Mesothelial cell of epicardium (in vitro differentiated cells): ENCODE data around the gene LTF. TPM values are rescaled to one million over a fixed set of nuclear protein-coding genes. Genes with fewer than 3 reads are reported as not detected.

Experiments
- DNase-seq, 2 experiments: peaks; one replicate each; pipeline ENCODE4 v3.0.0; 2021; ENCODE audit warnings: low spot score in 2 of 2; ENCODE audit not compliant: unreplicated experiment in 2 of 2
- H3K27ac Mint-ChIP-seq: 2 replicates; pipeline ENCODE4 v1.8.0; 2021; ENCODE audit warnings: mixed read lengths
- H3K27me3 Mint-ChIP-seq: 2 replicates; pipeline ENCODE4 v1.8.0; 2021; ENCODE audit warnings: low read depth, mixed read lengths
- H3K36me3 Mint-ChIP-seq: 2 replicates; pipeline ENCODE4 v1.8.0; 2021; ENCODE audit warnings: mixed read lengths
- H3K4me1 Mint-ChIP-seq: 2 replicates; pipeline ENCODE4 v1.8.0; 2021; ENCODE audit warnings: mixed read lengths
- H3K4me3 Mint-ChIP-seq: 2 replicates; pipeline ENCODE4 v1.8.0; 2021; ENCODE audit warnings: mild to moderate bottlenecking, moderate library complexity, mixed read lengths
- H3K9me3 Mint-ChIP-seq: 2 replicates; pipeline ENCODE4 v1.8.0; 2021; ENCODE audit warnings: mixed read lengths
- total RNA-seq: library from RNA; stranded (reverse); gene quantifications from 3 replicates; pipeline ENCODE4 v1.2.1, GENCODE V29; 2021
- TF ChIP-seq, protein P1 (sequence below): fragments of 200-600 bp; sonication (generic); IDR thresholded peaks from one replicate; pipeline ENCODE4 v1.5.0; 2021; ENCODE audit warnings: antibody characterized with exemption; ENCODE audit not compliant: unreplicated experiment

Gene LTF
- total RNA-seq, 1 donor from 2014 or later: not detected

DNA sequence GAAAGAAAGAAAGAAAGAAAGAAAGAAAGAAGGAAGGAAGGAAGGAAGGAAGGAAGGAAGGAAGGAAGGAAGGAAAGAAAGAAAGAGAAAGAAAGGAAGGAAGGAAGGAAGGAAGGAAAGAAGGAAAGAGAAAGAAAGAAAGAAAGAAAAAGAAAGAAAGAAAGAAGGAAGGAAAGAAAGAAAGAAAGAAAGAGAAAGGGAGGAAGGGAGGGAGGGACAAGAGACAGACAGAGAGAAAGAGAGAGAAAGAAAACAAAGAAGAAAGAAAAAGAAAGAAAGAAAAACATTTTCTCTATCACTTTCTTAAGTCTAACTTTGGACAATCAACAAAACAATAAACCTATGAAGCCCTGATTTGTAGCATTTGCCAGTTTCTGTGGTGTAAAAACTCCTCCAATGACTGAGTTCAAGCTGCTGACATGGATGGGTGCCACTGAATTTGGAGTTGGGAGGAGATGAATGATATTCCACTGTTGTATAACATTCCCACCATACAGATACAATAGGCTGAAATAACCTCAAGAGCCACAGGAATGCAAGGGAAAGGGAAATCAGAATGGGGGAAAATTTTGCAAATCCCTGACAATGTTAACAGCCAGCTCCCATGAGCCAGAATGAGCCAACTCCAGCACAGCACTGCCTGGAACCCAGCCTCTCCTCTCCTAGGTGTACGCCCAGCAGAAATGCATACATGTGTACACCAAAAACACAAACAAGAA lies 18.1 kb upstream of the LTF start:
- H3K27ac Mint-ChIP-seq: no peak overlapping the region
- no peaks in the 10 kb centered on the region for H3K9me3 Mint-ChIP-seq
- no peak for DNase-seq
- TF ChIP-seq, protein P1, sequence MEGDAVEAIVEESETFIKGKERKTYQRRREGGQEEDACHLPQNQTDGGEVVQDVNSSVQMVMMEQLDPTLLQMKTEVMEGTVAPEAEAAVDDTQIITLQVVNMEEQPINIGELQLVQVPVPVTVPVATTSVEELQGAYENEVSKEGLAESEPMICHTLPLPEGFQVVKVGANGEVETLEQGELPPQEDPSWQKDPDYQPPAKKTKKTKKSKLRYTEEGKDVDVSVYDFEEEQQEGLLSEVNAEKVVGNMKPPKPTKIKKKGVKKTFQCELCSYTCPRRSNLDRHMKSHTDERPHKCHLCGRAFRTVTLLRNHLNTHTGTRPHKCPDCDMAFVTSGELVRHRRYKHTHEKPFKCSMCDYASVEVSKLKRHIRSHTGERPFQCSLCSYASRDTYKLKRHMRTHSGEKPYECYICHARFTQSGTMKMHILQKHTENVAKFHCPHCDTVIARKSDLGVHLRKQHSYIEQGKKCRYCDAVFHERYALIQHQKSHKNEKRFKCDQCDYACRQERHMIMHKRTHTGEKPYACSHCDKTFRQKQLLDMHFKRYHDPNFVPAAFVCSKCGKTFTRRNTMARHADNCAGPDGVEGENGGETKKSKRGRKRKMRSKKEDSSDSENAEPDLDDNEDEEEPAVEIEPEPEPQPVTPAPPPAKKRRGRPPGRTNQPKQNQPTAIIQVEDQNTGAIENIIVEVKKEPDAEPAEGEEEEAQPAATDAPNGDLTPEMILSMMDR: no peak
- no peaks in the 10 kb centered on the region for H3K36me3 Mint-ChIP-seq
- H3K27me3 Mint-ChIP-seq: peaks cover 42% of the 10 kb centered on the region
- no peaks in the 10 kb centered on the region for H3K4me1 Mint-ChIP-seq
- no peak overlapping the region for H3K4me3 Mint-ChIP-seq

GRCh38 chr3:46481636-46482035 lies 16.9 kb upstream of the LTF start:
- no peak overlapping the region for H3K27ac Mint-ChIP-seq
- TF ChIP-seq, protein P1: no peak

DNA sequence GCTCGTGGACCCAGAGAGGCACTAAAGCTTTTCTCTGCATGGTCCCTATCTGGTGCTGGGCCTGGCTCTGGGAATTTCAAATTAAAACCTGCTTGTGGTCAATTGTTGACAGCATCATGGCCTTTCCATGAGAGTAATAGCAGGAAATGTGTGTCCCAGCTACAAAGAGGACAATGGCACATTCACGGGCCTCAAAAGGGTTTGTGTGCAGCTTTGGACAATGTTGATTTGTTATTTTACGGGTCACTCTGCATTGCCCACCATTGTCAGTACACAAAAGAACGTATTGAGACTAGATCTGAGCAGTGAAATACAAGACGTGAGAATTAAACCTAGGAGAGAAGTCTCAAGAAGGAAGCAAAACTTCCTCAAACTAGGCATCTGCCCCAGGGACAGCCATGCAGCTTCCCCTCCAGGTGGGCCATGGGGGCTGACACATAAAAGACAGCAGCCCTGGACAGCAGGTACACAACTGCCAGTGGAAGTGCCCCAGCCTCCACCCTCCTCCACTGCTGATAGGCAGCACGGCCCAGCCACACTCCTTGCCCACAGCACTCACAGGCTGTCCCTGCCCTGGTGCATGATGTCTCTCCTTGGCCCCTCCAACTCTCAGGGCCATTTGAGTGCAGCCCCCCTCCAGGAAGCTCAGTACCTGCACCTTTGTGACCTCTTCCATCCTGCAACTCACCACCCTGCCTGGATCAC lies 15.9 kb upstream of the LTF start:
- Mint-ChIP-seq H3K27ac (no peak overlapping the region), H3K9me3 (no peaks in the 10 kb centered on the region), H3K36me3 (no peaks in the 10 kb centered on the region), H3K4me3 (no peak overlapping the region), H3K4me1 (no peaks in the 10 kb centered on the region), H3K27me3 (peaks cover 47% of the 10 kb centered on the region)
- no peak for DNase-seq
- TF ChIP-seq, protein P1: no peak

More at GRCh38 chr3:46481636-46482035, 16.9 kb upstream of the LTF start:
- Mint-ChIP-seq H3K4me3 (no peak overlapping the region), H3K9me3 (no peaks in the 10 kb centered on the region), H3K36me3 (no peaks in the 10 kb centered on the region), H3K4me1 (no peaks in the 10 kb centered on the region), H3K27me3 (peaks cover 43% of the 10 kb centered on the region)
- DNase-seq: no peak

DNA sequence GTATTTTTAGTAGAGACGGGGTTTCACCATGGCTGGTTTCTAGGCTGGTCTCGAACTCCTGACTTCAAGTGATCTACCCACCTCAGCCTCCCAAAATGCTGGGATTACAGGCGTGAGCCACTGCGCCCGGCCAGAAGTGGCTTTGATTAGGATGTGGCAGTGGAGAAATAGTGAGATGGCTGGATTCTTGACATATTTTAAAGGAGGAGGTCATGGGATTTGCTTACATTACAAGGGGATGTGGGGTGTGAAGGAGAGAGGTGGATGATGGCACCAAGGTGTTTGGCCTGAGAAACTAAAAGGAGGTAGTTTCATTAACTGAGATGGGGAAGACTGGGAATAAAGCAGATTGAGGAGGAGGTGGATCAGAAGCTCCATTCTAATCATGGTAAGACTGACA lies 15.0 kb upstream of the LTF start:
- Mint-ChIP-seq H3K27me3 (peaks cover 55% of the 10 kb centered on the region), H3K9me3 (peaks cover 9% of the 10 kb centered on the region), H3K4me1 (no peaks in the 10 kb centered on the region), H3K4me3 (no peak overlapping the region), H3K27ac (no peak overlapping the region), H3K36me3 (no peaks in the 10 kb centered on the region)
- DNase-seq: no peak
- TF ChIP-seq, protein P1: no peak

DNA sequence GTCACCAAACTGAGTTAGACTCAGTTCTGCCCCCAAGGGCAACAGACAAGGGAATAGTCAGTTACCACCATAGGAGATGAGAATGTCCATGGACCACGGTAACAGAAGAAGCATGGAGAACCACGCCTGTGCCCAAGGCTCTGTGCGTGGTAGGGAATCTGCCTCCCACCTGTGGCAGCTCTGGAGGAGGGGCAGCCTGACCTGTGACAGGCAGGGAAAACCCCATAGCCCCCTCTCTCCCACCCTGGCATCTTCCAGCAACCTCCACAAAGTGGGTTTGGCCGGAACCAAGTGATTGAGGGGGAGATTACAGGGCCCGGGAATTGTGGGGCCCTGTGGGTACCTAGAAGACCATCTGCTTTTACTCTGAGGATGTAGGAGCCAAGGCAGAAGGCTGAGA lies 14.3 kb upstream of the LTF start:
- Mint-ChIP-seq H3K4me3 (no peak overlapping the region), H3K9me3 (peaks cover 16% of the 10 kb centered on the region), H3K27ac (no peak overlapping the region), H3K27me3 (peaks cover 59% of the 10 kb centered on the region), H3K36me3 (no peaks in the 10 kb centered on the region), H3K4me1 (no peaks in the 10 kb centered on the region)
- TF ChIP-seq, protein P1: no peak
- DNase-seq: no peak
